Measurements from ENCODE around the gene NOP9.

NOP9 gene

GRCh38 chr14:24292118-24292807 lies 7.4 kb upstream of the NOP9 start:
- TF ChIP-seq JUND (IDR thresholded peaks at IDR 0.05; ENCODE audit: low read depth): no peak
- DNase-seq (ENCODE audit: low read depth in 1 of 2, low spot score in 1 of 2): no peak
- in situ Hi-C loops (cut with HindIII; ENCODE audit: low pct_unique_long_range_greater_than_20kb, low sequenced_read_pairs): no loop called here

GRCh38 chr14:24293525-24293924 lies 6.1 kb upstream of the NOP9 start:
- no peak for TF ChIP-seq JUND (IDR thresholded peaks at IDR 0.05; ENCODE audit: low read depth)
- DNase-seq (ENCODE audit: low read depth in 1 of 2, low spot score in 1 of 2): no peak
- in situ Hi-C loops (cut with HindIII; ENCODE audit: low pct_unique_long_range_greater_than_20kb, low sequenced_read_pairs): no loop called here

GRCh38 chr14:24296341-24297157 lies 3.1 kb upstream of the NOP9 start:
- peak; percentile 55 to 72 for DNase-seq (ENCODE audit: low read depth in 1 of 2, low spot score in 1 of 2)
- no peak for TF ChIP-seq JUND (IDR thresholded peaks at IDR 0.05; ENCODE audit: low read depth)
- in situ Hi-C loops (cut with HindIII; ENCODE audit: low pct_unique_long_range_greater_than_20kb, low sequenced_read_pairs): no loop called here

- in situ Hi-C loops (cut with HindIII; ENCODE audit: low pct_unique_long_range_greater_than_20kb, low sequenced_read_pairs): no loop called here
- peak in 1 of 2 experiments; percentile 73 for DNase-seq (ENCODE audit: low read depth in 1 of 2, low spot score in 1 of 2)
- TF ChIP-seq JUND (IDR thresholded peaks at IDR 0.05; ENCODE audit: low read depth): no peak
Measured at GRCh38 chr14:24297190-24297964, 2.3 kb upstream of the NOP9 start.

GRCh38 chr14:24298892-24299254 lies 777 bp upstream of the NOP9 start:
- DNase-seq (ENCODE audit: low read depth in 1 of 2, low spot score in 1 of 2): peak in 1 of 2 experiments; percentile 28
- in situ Hi-C loops (cut with HindIII; ENCODE audit: low pct_unique_long_range_greater_than_20kb, low sequenced_read_pairs): no loop called here
- TF ChIP-seq JUND (IDR thresholded peaks at IDR 0.05; ENCODE audit: low read depth): no peak

- DNase-seq (ENCODE audit: low read depth in 1 of 2, low spot score in 1 of 2): no peak
- TF ChIP-seq JUND (IDR thresholded peaks at IDR 0.05; ENCODE audit: low read depth): no peak
- in situ Hi-C loops (cut with HindIII; ENCODE audit: low pct_unique_long_range_greater_than_20kb, low sequenced_read_pairs): no loop called here
Measured at GRCh38 chr14:24300326-24300980, 803 bp downstream of the NOP9 start.

- no peak for DNase-seq (ENCODE audit: low read depth in 1 of 2, low spot score in 1 of 2)
- in situ Hi-C loops (cut with HindIII; ENCODE audit: low pct_unique_long_range_greater_than_20kb, low sequenced_read_pairs): no loop called here
- TF ChIP-seq JUND (IDR thresholded peaks at IDR 0.05; ENCODE audit: low read depth): no peak
Measured at GRCh38 chr14:24304019-24304387, 4.4 kb downstream of the NOP9 start.

GRCh38 chr14:24307156-24307574 lies 7.5 kb downstream of the NOP9 start:
- no peak for DNase-seq (ENCODE audit: low read depth in 1 of 2, low spot score in 1 of 2)
- no peak for TF ChIP-seq JUND (IDR thresholded peaks at IDR 0.05; ENCODE audit: low read depth)
- in situ Hi-C loops (cut with HindIII; ENCODE audit: low pct_unique_long_range_greater_than_20kb, low sequenced_read_pairs): no loop called here

GRCh38 chr14:24307575-24308341 lies 8.1 kb downstream of the NOP9 start, which contains the start of gene CIDEB:
TSS of gene CIDEB (minus strand) at chr14:24307977. CDS start at chr14:24307858, 119 bp downstream.
- in situ Hi-C loops (cut with HindIII; ENCODE audit: low pct_unique_long_range_greater_than_20kb, low sequenced_read_pairs): no loop called here
- DNase-seq (ENCODE audit: low read depth in 1 of 2, low spot score in 1 of 2): peak; percentile 55 to 65
- TF ChIP-seq JUND (IDR thresholded peaks at IDR 0.05; ENCODE audit: low read depth): no peak

- in situ Hi-C loops (cut with HindIII; ENCODE audit: low pct_unique_long_range_greater_than_20kb, low sequenced_read_pairs): no loop called here
- no peak for DNase-seq (ENCODE audit: low read depth in 1 of 2, low spot score in 1 of 2)
- no peak for TF ChIP-seq JUND (IDR thresholded peaks at IDR 0.05; ENCODE audit: low read depth)
Measured at GRCh38 chr14:24308342-24309124, 8.9 kb downstream of the NOP9 start.
